ENCODE data around the gene RPL22.

RPL22 gene

GRCh38 chr1:6151291-6151822 is 48.0 kb downstream of the RPL22 start:
- DNase-seq, result no peak

- DNase-seq, result no peak
These were observed 49.1 kb downstream of the RPL22 start for GRCh38 chr1:6150006-6150938.

GRCh38 chr1:6149597-6149996 is 49.8 kb downstream of the RPL22 start:
- no peak for DNase-seq

GRCh38 chr1:6148497-6149241 is 50.7 kb downstream of the RPL22 start:
- no peak for DNase-seq

- no peak for DNase-seq
These were observed 53.5 kb downstream of the RPL22 start for GRCh38 chr1:6145864-6146410.

- no peak for DNase-seq
These were observed 54.0 kb downstream of the RPL22 start for GRCh38 chr1:6145396-6145750.

- no peak for DNase-seq
These were observed 54.6 kb downstream of the RPL22 start for GRCh38 chr1:6144647-6145395.

- no peak for DNase-seq
These were observed 55.2 kb downstream of the RPL22 start for GRCh38 chr1:6144175-6144574.

- no peak for DNase-seq
These were observed 56.0 kb downstream of the RPL22 start for GRCh38 chr1:6143395-6143794.

- no peak for DNase-seq
These were observed 56.7 kb downstream of the RPL22 start for GRCh38 chr1:6142734-6143133.

- DNase-seq, result no peak
These were observed 57.3 kb downstream of the RPL22 start for GRCh38 chr1:6142036-6142621.

GRCh38 chr1:6141592-6141991 is 57.8 kb downstream of the RPL22 start:
- no peak for DNase-seq

GRCh38 chr1:6140413-6140812 is 59.0 kb downstream of the RPL22 start:
- DNase-seq, result no peak

- DNase-seq, result no peak
These were observed 61.6 kb downstream of the RPL22 start for GRCh38 chr1:6137758-6138157.

GRCh38 chr1:6136516-6137220 is 62.7 kb downstream of the RPL22 start:
- no peak for DNase-seq

All from cerebellar nuclear complex (tissue), 1 donor.